Urinary bladder (tissue), 4 donors: ENCODE data around the gene CDKL5. TPM values are rescaled to one million over a fixed set of nuclear protein-coding genes. Genes with fewer than 3 reads are reported as not detected.

Source experiments
- DNase-seq: peaks from one replicate; pipeline ENCODE4 v3.0.0-alpha.2; 2015; ENCODE audit errors: extremely low spot score
- H3K27ac ChIP-seq: one replicate; pipeline ENCODE4 v1.5.1; 2013; ENCODE audit warnings: low read depth, mild to moderate bottlenecking, moderate library complexity
- H3K36me3 ChIP-seq: one replicate; pipeline ENCODE4 v1.6.1; 2013; ENCODE audit warnings: mild to moderate bottlenecking, moderate library complexity; ENCODE audit not compliant: insufficient read depth
- H3K4me1 ChIP-seq: one replicate; pipeline ENCODE4 v1.6.1; 2013; ENCODE audit warnings: mild to moderate bottlenecking, moderate library complexity; ENCODE audit not compliant: insufficient read depth
- H3K4me3 ChIP-seq: one replicate; pipeline ENCODE4 v1.5.1; 2013; ENCODE audit warnings: low read depth, low read length
- WGBS: extraction: QIAGEN DNeasy Blood & Tissue Kit; methylation state at CpG from one replicate; pipeline ENCODE4 v1.1.7; 2013; 5-methylcytosine and 5-hydroxymethylcytosine counted together
- polyA plus RNA-seq: library from polyadenylated mRNA; stranded (reverse); fragments of 200-250 nt; gene quantifications from one replicate; pipeline ENCODE4 v1.2.3, GENCODE V29; 2013
- total RNA-seq: library from RNA; depleted of rRNA; stranded (reverse); fragments of >200 nt; gene quantifications from one replicate; pipeline ENCODE4 v1.2.3, GENCODE V29; 2014
- donor health status: healthy with polysubstance abuse.
- donor health status: healthy.

CDKL5 gene
- total and polyA plus RNA-seq, 2 donors = 3.0 to 17.7 TPM

DNA sequence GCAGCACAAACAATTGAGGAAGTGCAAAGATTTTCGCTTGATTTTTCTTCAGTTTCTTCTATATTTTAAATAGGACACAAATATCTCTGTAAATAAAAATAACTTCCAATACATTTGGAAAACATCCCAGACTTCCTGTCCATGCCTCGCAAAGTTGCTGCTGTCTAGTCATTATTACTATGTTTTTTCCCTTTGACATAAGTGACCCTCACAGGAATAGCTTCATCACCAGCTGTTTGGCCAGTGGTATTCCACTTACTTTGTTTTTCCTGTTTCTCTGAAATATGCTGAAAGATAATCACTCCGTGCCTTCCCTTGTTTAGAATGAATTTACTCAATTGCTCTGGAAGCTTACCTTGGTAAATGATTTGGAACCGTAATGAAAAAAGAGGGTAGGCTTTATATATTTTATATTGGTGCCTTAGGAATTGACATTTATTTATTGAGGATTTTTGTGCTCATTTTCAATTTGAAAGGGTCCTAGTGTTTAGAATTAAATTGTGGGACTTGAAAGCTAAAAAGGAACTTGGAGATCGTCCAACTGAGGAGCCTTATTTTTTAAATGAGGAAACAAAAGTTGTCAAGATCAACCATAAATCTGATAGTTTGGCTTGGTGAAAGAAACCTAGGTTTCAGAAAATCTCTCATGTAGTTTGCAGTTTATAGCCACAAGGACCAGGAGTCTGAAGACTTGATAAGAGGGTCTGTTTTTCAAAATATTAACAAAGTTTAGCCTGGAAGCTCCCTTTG, 65.6 kb downstream of the CDKL5 start:
- Histone ChIP-seq H3K4me1 (no peaks in the 10 kb centered on the region), H3K36me3 (no peaks in the 10 kb centered on the region), H3K4me3 (no peak overlapping the region), H3K27ac (no peak overlapping the region)
- no peak for DNase-seq
- 52% methylated on average over 5 of the region's 5 CpGs for WGBS

DNA sequence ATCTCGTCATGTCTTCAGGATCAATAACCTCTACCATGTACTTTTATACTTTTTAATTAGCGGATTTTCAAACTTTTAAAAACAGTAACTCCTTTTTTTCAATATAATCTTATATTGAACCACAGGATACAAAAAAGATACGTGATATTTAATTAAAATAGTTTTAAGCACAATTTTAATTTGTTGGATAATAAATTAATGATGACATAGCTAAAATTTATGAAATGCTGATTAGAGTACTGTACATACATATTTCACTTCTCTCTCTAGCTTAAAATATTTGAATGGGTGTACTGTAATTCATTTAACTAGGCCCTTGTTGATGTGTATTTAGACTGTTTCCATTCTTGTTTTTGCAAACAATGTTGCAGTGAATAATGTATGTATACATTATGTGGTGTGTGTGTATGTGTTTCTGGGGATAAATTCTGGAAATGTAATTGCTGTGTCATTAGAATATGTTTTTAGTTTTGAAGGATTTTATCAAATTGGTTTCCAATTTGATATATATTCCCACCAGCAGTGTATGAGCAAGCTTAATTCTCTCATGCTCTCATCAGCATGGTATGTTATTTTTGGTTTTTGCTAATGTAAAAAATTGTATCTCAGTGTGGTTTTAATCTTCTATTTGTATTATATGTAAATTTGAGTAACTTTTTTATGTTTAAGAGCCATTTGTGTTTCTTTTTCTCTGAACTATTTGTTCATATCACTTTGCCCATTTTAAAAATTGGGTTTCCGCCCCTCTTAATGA, 66.4 kb downstream of the CDKL5 start:
- Histone ChIP-seq H3K4me3 (no peak overlapping the region), H3K4me1 (no peaks in the 10 kb centered on the region), H3K27ac (no peak overlapping the region), H3K36me3 (no peaks in the 10 kb centered on the region)
- no peak for DNase-seq
- WGBS = 95% methylated on average over 4 of the region's 4 CpGs

DNA sequence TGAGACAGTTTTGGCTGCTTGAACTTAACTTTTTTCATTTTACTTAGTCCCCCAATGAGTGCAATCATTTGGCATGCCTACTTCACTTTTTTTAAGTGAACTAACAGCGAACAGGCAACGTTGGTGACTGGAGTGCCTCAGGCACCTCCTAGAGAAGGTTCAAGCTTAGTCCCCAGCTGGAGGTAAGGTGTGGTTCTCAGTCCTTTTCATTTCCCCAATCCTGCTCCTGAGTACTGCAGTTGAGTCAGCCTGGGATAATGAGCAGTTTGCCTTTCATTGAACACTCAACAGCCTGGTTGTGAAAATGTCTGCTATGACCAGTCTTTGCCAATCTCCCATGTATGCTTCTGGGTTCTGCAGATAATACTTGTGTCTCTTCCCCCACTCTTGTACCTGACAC, 109.5 kb downstream of the CDKL5 start:
- 89% methylated on average over 2 of the region's 2 CpGs for WGBS
- DNase-seq = no peak
- H3K27ac ChIP-seq = no peak overlapping the region
- H3K4me1 ChIP-seq = no peaks in the 10 kb centered on the region
- no peak overlapping the region for H3K4me3 ChIP-seq
- no peaks in the 10 kb centered on the region for H3K36me3 ChIP-seq

DNA sequence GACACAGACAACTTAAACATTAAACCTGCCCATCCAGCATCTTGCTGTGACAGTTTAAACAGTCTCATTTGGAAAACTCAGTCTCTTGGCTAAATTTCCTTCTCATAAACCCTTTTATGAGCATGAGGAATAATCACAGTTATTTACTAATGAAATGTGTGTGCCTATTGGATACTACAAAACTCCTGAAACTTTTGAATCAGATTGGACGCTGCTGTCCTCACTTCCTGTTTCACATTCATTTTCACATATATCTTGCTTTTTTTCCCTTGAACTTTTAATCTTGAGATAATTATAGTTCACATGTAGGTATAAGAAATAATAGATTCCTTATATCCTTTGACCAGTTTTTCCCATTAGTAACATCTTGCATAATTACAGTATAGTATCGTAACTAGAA, 111.7 kb downstream of the CDKL5 start:
- H3K4me1 ChIP-seq = no peaks in the 10 kb centered on the region
- H3K4me3 ChIP-seq = no peak overlapping the region
- no peak for DNase-seq
- 70% methylated on average over 2 of the region's 2 CpGs for WGBS
- no peaks in the 10 kb centered on the region for H3K36me3 ChIP-seq
- H3K27ac ChIP-seq = no peak overlapping the region

DNA sequence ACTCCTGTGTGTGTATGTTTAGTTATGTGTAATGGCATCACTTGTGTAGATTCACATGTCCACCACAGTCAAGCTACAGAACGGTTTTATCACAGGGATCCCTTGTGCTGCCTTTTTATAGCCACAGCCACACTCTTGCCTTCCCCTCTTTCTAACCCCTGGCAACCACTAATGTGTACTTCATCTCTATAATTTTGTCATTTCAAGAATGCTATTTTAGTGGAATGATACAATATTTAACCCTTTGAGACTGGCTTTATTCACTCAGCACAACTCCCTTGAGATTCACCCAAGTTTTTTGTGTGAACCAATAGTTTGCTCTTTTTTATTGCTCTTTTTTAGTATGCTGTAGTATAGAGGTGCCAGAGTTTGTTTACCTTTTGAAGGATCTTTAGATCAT, 112.1 kb downstream of the CDKL5 start:
- no peak for DNase-seq
- 58% methylated on average over 1 of the region's 1 CpG for WGBS
- Histone ChIP-seq H3K27ac (no peak overlapping the region), H3K4me1 (no peaks in the 10 kb centered on the region), H3K36me3 (no peaks in the 10 kb centered on the region), H3K4me3 (no peak overlapping the region)

DNA sequence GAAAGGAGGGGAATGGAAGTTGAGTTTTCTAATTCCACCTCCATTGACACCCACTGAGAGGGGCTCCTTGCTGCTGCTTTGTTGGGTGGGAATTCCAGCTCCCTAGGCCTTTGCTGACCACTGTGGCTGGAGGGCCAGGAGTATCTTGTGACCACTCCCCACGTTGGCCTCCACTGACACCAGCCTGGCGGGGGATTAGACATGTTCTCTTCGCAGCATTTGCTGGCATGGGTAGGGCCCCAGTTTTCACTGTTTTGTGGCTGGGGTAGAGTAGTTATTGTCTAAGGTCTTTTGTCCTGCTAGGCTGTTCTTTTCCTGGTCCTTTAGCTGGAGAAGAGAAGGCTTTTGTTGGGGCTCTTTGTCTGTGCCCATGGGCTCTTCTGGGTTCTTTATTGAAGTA, 116.7 kb downstream of the CDKL5 start:
- H3K27ac ChIP-seq = no peak overlapping the region
- no peak overlapping the region for H3K4me3 ChIP-seq
- no peaks in the 10 kb centered on the region for H3K4me1 ChIP-seq
- H3K36me3 ChIP-seq = no peaks in the 10 kb centered on the region
- no peak for DNase-seq
- 83% methylated on average over 3 of the region's 3 CpGs for whole genome bisulfite sequencing

DNA sequence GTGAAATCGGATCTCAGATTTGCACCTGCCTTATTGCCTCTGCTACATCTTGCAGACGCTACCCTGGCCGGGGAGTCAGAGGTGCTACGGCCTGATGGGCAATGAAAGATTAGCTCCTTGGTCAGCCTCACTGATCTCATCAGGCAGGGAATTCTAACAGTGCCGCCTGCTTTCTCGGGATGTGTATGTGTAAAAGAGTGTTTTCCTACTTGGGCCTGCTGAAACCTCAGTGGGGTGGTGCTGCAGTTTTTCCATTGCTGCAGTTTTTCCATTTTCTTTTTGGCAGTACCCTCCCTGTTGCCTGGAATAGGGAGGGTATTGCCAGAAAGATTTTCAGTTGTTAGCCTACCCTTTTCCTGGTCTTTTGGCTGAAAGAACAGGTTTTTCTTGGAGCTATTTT, 117.5 kb downstream of the CDKL5 start:
- no peak for DNase-seq
- Histone ChIP-seq H3K36me3 (no peaks in the 10 kb centered on the region), H3K27ac (no peak overlapping the region), H3K4me3 (no peak overlapping the region), H3K4me1 (no peaks in the 10 kb centered on the region)
- WGBS = 87% methylated on average over 6 of the region's 6 CpGs

DNA sequence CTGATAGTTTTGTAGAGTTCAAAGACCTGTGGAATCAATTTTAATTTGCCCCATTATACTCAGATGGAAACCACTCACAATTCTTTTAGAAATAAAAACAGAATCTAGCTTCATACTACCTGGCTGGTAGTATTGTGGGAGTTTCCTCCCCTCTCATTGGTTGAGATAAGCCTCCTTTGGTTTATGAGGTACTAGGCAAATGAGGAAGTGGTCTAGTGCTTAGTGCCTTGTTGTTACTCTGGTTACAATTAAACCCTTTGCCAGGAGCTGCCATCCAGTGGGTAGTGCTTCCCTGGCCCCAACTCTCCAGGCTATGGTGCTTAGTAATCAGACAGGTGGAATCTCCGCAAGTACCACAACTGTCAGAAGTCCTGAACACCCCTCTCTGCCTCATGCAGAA, 118.3 kb downstream of the CDKL5 start:
- no peak for DNase-seq
- Histone ChIP-seq H3K36me3 (no peaks in the 10 kb centered on the region), H3K27ac (no peak overlapping the region), H3K4me3 (no peak overlapping the region), H3K4me1 (no peaks in the 10 kb centered on the region)
- WGBS = 97% methylated on average over 1 of the region's 1 CpG

DNA sequence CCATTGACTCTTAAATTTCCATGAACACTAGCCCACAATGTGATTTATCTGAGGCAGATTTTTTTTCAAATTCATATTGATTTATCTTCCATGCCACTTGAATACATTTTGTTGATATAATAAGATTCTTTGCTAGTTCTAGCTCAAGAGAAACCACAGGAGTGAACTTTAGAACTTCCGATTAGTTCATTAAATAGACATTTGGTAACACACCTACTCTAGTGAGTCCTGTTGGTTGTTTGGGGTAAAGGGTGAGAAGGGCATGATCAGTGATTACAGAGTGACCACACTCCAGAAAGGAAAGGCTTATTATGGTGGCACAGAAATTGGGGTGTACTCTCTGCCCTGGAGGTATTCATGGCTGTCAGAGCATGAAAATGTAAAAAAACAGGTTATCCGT, 120.4 kb downstream of the CDKL5 start:
- H3K27ac ChIP-seq = no peak overlapping the region
- no peaks in the 10 kb centered on the region for H3K4me1 ChIP-seq
- WGBS = 95% methylated on average over 2 of the region's 2 CpGs
- H3K36me3 ChIP-seq = no peaks in the 10 kb centered on the region
- H3K4me3 ChIP-seq = no peak overlapping the region
- no peak for DNase-seq

DNA sequence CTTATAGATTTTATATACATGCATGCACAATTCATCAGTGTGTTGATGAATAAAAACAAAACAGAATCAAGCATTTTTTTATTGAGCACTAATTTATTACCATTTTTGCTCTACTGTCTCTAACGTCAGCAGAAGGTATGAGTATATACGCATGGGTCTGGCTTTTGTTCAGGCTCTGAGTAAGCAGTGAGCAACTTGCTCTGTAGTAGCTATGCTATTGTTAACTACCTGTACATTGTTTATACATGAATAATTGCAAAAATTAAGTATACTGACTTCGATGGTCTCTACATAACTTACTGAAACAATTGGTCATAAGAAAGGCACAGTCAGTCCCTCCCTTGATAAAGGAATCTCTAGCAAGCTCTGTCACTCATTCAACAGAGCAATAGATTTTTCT, 123.6 kb downstream of the CDKL5 start:
- no peaks in the 10 kb centered on the region for H3K4me1 ChIP-seq
- H3K27ac ChIP-seq = no peak overlapping the region
- WGBS = 89% methylated on average over 3 of the region's 3 CpGs
- no peaks in the 10 kb centered on the region for H3K36me3 ChIP-seq
- DNase-seq = no peak
- no peak overlapping the region for H3K4me3 ChIP-seq

DNA sequence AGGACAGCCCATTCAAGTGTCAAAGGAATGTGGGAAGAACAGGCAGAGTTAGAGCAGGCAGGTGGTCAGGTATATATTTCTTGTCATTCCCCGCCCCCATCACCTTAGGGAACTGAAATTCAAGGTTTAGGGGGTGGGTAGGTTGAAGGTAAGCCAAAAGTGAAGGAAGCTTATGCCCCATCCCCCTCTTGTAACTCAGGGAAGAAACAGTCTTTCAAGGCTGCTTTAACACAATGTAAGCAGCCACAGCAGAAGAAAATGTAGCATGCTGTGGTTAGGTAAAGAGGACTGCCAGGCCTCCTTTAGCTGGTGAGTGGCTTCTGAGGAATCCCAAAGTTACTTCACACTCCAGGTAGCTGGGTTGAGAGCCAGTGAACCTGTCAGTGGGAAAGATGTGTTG, 124.2 kb downstream of the CDKL5 start:
- no peak for DNase-seq
- 97% methylated on average over 1 of the region's 1 CpG for WGBS
- Histone ChIP-seq H3K27ac (no peak overlapping the region), H3K36me3 (no peaks in the 10 kb centered on the region), H3K4me3 (no peak overlapping the region), H3K4me1 (no peaks in the 10 kb centered on the region)

DNA sequence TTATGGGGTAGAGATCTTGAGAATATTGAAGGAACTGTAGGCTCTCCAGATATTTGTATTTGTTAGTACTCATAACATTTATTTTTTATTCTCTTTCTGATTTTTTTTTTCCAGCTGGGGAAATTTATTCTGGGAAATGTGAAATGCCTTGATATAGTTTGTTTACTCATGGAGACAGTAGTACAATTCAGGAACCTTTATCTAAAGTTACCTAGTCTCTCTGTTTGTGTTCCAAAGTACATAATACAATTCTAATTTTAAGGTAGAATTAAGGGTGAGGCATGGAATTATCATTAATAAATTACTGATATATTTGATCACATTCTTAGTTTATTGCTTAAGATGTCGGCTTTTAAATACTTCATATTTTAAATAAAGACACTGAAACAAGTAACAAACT, 132.5 kb downstream of the CDKL5 start:
- DNase-seq = no peak
- Histone ChIP-seq H3K27ac (no peak overlapping the region), H3K36me3 (no peaks in the 10 kb centered on the region), H3K4me1 (no peaks in the 10 kb centered on the region), H3K4me3 (no peak overlapping the region)
- WGBS = 94% methylated on average over 1 of the region's 1 CpG

DNA sequence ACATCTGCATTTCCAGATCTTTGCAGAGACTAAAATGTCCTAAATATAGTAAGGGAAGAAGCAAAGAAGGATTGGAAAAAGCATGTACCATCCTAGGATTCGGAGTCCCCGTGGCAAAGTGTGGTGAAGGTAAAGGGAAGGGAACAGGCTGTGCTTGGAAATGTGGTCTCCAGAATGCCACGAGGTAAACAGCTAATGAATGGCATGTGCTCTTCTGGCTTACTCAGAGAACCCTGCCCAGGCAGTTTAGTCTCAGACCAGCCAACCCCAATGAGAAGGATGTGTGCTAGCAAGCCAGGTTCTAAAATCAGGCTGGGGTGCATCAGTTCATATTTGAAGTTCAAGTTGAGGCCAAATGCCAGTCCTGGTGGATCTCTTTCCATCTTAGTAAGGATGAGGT, 133.4 kb downstream of the CDKL5 start:
- H3K27ac ChIP-seq = no peak overlapping the region
- no peaks in the 10 kb centered on the region for H3K4me1 ChIP-seq
- no peak for DNase-seq
- 86% methylated on average over 3 of the region's 3 CpGs for WGBS
- no peaks in the 10 kb centered on the region for H3K36me3 ChIP-seq
- no peak overlapping the region for H3K4me3 ChIP-seq

DNA sequence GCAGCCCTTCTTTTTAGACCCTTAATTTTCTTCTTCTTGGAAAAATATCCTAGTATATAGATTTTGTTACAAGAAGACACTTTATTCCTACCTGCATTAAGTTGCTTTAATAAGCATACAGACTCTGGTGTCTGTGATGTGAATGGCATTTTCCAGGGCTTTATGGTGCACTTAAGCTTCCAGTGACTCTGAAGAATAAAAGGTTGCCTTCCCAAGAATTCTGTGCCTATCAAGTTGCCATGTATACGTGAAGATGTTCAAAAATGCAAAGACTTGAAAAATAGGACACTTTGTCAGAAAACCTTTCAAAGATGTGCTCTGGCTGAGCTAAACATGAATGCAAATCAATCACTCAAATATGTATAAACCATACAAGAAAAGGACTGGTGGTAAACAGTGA, 135.6 kb downstream of the CDKL5 start:
- Histone ChIP-seq H3K36me3 (no peaks in the 10 kb centered on the region), H3K4me3 (no peak overlapping the region), H3K4me1 (no peaks in the 10 kb centered on the region), H3K27ac (no peak overlapping the region)
- WGBS = 97% methylated on average over 1 of the region's 1 CpG
- no peak for DNase-seq
